B cell (primary cell): Measurements from ENCODE around the gene TACR3. TPM values are rescaled to one million over a fixed set of nuclear protein-coding genes. Genes with fewer than 3 reads are reported as not detected.

Source experiments
- ATAC-seq: fragments of 200-7000 bp; cut with Tn5 transposase; one replicate; pipeline ENCODE4 v1.10.0; 2021; ENCODE audit warnings: low read depth, mild to moderate bottlenecking, moderate number of reproducible peaks, moderate library complexity
- CTCF ChIA-PET: fragments of 350-600 bp; sonication (Branson Sonifier 250); formaldehyde crosslinking; loops from one replicate; lab custom pipeline; 2021; ENCODE audit warnings: antibody characterized with exemption, inconsistent platforms; lab: Charles Lee
- POLR2A ChIA-PET: fragments of 350-600 bp; sonication (Branson Sonifier 250); formaldehyde crosslinking; loops from one replicate; lab custom pipeline; 2021; ENCODE audit warnings: antibody characterized with exemption; lab: Charles Lee
- DNase-seq: peaks from one replicate; pipeline ENCODE4 v3.0.0; 2013
- H2AFZ ChIP-seq: 2 replicates; pipeline ENCODE4 v1.6.1; 2012; ENCODE audit warnings: mild to moderate bottlenecking, low read depth, low read length; ENCODE audit not compliant: insufficient read depth, poor library complexity, severe bottlenecking
- H3K27ac ChIP-seq, 2 donors: 1 replicate in 1 of 2; 2 replicates in 1 of 2; pipeline ENCODE4 v1.5.1; 2012 to 2013; ENCODE audit warnings: low read length in 2 of 2, mild to moderate bottlenecking in 2 of 2, moderate library complexity in 1 of 2
- H3K27me3 ChIP-seq, 4 experiments: fragments of 200-600 bp in 1 of 4; sonication (generic) in 1 of 4; replicated peaks in 1 of 4; 1 replicate in 2 of 4; 2 replicates in 2 of 4; pipeline versions ENCODE4 v1.6.1 to v1.7.0; 2013 to 2016; ENCODE audit warnings: low read length in 3 of 4, mild to moderate bottlenecking in 2 of 4, mixed read lengths in 1 of 4, moderate library complexity in 1 of 4; ENCODE audit not compliant: insufficient read depth in 4 of 4, control insufficient read depth in 3 of 4; ENCODE audit errors: control extremely low read depth in 1 of 4
- H3K36me3 ChIP-seq, 2 experiments: replicated peaks in 1 of 2; 1 replicate in 1 of 2; 2 replicates in 1 of 2; pipeline versions ENCODE4 v1.6.1 to v1.7.1; 2013; ENCODE audit warnings: low read length in 1 of 2; ENCODE audit not compliant: insufficient read depth in 2 of 2, control insufficient read depth in 1 of 2; ENCODE audit errors: control extremely low read depth in 1 of 2, extremely low read depth in 1 of 2
- H3K4me1 ChIP-seq, 2 donors: fragments of 200-600 bp in 1 of 2; sonication (generic) in 1 of 2; 1 replicate in 1 of 2; 2 replicates in 1 of 2; pipeline versions ENCODE4 v1.5.1 to v1.6.1; 2013 to 2017; ENCODE audit warnings: low read length in 2 of 2; ENCODE audit not compliant: control insufficient read depth in 2 of 2, insufficient read depth in 2 of 2
- H3K4me2 ChIP-seq: replicated peaks from 2 replicates; pipeline ENCODE3; 2012; ENCODE audit warnings: mild to moderate bottlenecking, low read depth, low read length; ENCODE audit not compliant: poor library complexity, severe bottlenecking
- H3K4me3 ChIP-seq, 5 experiments: fragments of 200-600 bp in 1 of 5; sonication (generic) in 1 of 5; 1 replicate in 3 of 5; 2 replicates in 2 of 5; pipeline versions ENCODE4 v1.5.1 to v1.7.0; 2011 to 2016; ENCODE audit warnings: low read length in 4 of 5, mild to moderate bottlenecking in 4 of 5, low read depth in 2 of 5, control low read depth in 1 of 5, moderate library complexity in 1 of 5; ENCODE audit not compliant: insufficient read depth in 1 of 5; ENCODE audit errors: control extremely low read depth in 1 of 5, extremely low read depth in 1 of 5
- H3K79me2 ChIP-seq: fragments of 200-600 bp; sonication (generic); one replicate; pipeline ENCODE4 v1.6.0; 2016; ENCODE audit warnings: low read length; ENCODE audit not compliant: control insufficient read depth, insufficient read depth
- H3K9ac ChIP-seq: fragments of 200-600 bp; sonication (generic); 2 replicates; pipeline ENCODE4 v1.6.1; 2017; ENCODE audit warnings: mild to moderate bottlenecking, low read length, moderate library complexity
- H3K9me3 ChIP-seq, 3 donors: one replicate each; pipeline versions ENCODE4 v1.6.1 to v1.7.1; 2013; ENCODE audit warnings: low read length in 2 of 3; ENCODE audit not compliant: control insufficient read depth in 2 of 3, insufficient read depth in 1 of 3; ENCODE audit errors: control extremely low read depth in 1 of 3
- H4K20me1 ChIP-seq: 2 replicates; pipeline ENCODE4 v1.6.0; 2012; ENCODE audit warnings: mild to moderate bottlenecking, low read length; ENCODE audit not compliant: insufficient read depth, control insufficient read depth, poor library complexity, severe bottlenecking
- H3K27ac Mint-ChIP-seq: one replicate; pipeline ENCODE4 v1.8.0; 2021; ENCODE audit warnings: mixed read lengths
- H3K27me3 Mint-ChIP-seq: one replicate; pipeline ENCODE4 v1.8.0; 2021; ENCODE audit warnings: mixed read lengths
- H3K4me1 Mint-ChIP-seq: one replicate; pipeline ENCODE4 v1.8.0; 2021; ENCODE audit warnings: mixed read lengths
- H3K4me3 Mint-ChIP-seq: one replicate; pipeline ENCODE4 v1.8.0; 2021; ENCODE audit warnings: mixed read lengths
- H3K9me3 Mint-ChIP-seq: one replicate; pipeline ENCODE4 v1.8.0; 2022; ENCODE audit warnings: mixed read lengths; ENCODE audit not compliant: insufficient read depth
- CTCF ChIP-seq: fragments of 200-600 bp; IDR thresholded peaks from one replicate; pipeline ENCODE4 v1.8.0; 2022; ENCODE audit warnings: antibody characterized with exemption, mild to moderate bottlenecking
- EZH2 ChIP-seq: IDR thresholded peaks from 2 replicates; pipeline ENCODE4 v1.6.1; 2012; ENCODE audit warnings: borderline replicate concordance, low read depth, mild to moderate bottlenecking, moderate library complexity, low read length; ENCODE audit not compliant: insufficient read depth, poor library complexity, severe bottlenecking
- WGBS: methylation state at CpG from one replicate; pipeline ENCODE4 v1.1.5; 2013; ENCODE audit warnings: missing lambda C conversion rate; ENCODE audit not compliant: insufficient coverage; 5-methylcytosine and 5-hydroxymethylcytosine counted together
- intact Hi-C: fragments of 100-400 bp; cut with micrococcal nuclease; formaldehyde crosslinking; loops from one replicate; pipeline ENCODE4 v1.10.0; 2022
- polyA plus RNA-seq: library from polyadenylated mRNA; depleted of rRNA; stranded (reverse); fragments of >200 nt; gene quantifications from 2 replicates; pipeline ENCODE4 v1.2.3, GENCODE V29; 2012
- total RNA-seq, 2 donors: library from RNA; stranded (reverse); fragments of 120-200 nt in 1 of 2; gene quantifications; 1 replicate in 1 of 2; 2 replicates in 1 of 2; pipeline versions ENCODE4 v1.2.3 to v1.2.4, GENCODE V29; 2013 to 2022

The TACR3 gene
- total and polyA plus RNA-seq, 2 donors (not counting 1 experiment from before 2014, with no cell fraction given) = not detected

- intact Hi-C loops = no loop called here
- Histone ChIP-seq H3K4me1 (no peaks in the 10 kb centered on the region), H3K27ac (no peak overlapping the region), H3K4me2 (no peak overlapping the region), H3K9ac (no peak overlapping the region), H3K27me3 (no peaks in the 10 kb centered on the region), H3K79me2 (no peaks in the 10 kb centered on the region), H3K4me3 (no peak overlapping the region), H4K20me1 (no peaks in the 10 kb centered on the region), H3K9me3 (peaks cover 0 to 11% (median 0%) of the 10 kb centered on the region in 3 donors), H3K36me3 (no peaks in the 10 kb centered on the region), H2AFZ (peak overlapping the region; percentile 10)
- POLR2A ChIA-PET = no interaction called here
- peaks cover 2% of the 10 kb centered on the region for H3K9me3 Mint-ChIP-seq
- no peak for ATAC-seq
- no peak for DNase-seq
- peaks cover 9% of the 10 kb centered on the region for H3K27me3 Mint-ChIP-seq
- CTCF ChIA-PET = no interaction called here
- H3K4me1 Mint-ChIP-seq = no peaks in the 10 kb centered on the region
- no peak overlapping the region for H3K4me3 Mint-ChIP-seq
- 17% methylated on average over 37 of the region's 39 CpGs for WGBS
- H3K27ac Mint-ChIP-seq = no peak overlapping the region
- TF ChIP-seq CTCF (no peak), EZH2 (no peak)
Measured at GRCh38 chr4:103719105-103719829, 518 bp downstream of the TACR3 start.

GRCh38 chr4:103692615-103693014, 27.2 kb downstream of the TACR3 start:
- ChIA-PET POLR2A (no interaction called here), CTCF (no interaction called here)
- H3K36me3 ChIP-seq = no peaks in the 10 kb centered on the region
- Mint-ChIP-seq H3K9me3 (no peaks in the 10 kb centered on the region), H3K27me3 (no peaks in the 10 kb centered on the region), H3K4me1 (no peaks in the 10 kb centered on the region), H3K4me3 (no peak overlapping the region), H3K27ac (no peak overlapping the region)
- intact Hi-C loops = no loop called here
- no peaks in the 10 kb centered on the region for H3K79me2 ChIP-seq
- H4K20me1 ChIP-seq = no peaks in the 10 kb centered on the region
- no peaks in the 10 kb centered on the region for H3K4me1 ChIP-seq
- ATAC-seq (no peak), DNase-seq (no peak)
- no peaks in the 10 kb centered on the region for H3K27me3 ChIP-seq
- no peak overlapping the region for H2AFZ ChIP-seq
- no peak overlapping the region for H3K4me3 ChIP-seq
- H3K4me2 ChIP-seq = no peak overlapping the region
- no peak for TF ChIP-seq CTCF
- no peak for TF ChIP-seq EZH2
- H3K9ac ChIP-seq = no peak overlapping the region
- H3K27ac ChIP-seq = no peak overlapping the region
- no peaks in the 10 kb centered on the region for H3K9me3 ChIP-seq
